Measurements from ENCODE around the gene RUSC2.

GRCh38 chr9:35517552-35518224, 27.8 kb downstream of the RUSC2 start:
- TF ChIP-seq CTCF (IDR thresholded peaks at IDR 0.05) (no peak), POLR2A (IDR thresholded peaks at IDR 0.05) (no peak), EP300 (IDR thresholded peaks at IDR 0.05) (no peak), POLR2AphosphoS5 (IDR thresholded peaks at IDR 0.05) (no peak)

All from upper lobe of left lung (tissue), 4 donors.